Measurements from ENCODE around the gene ALPK3. TPM values are rescaled to one million over a fixed set of nuclear protein-coding genes. Genes with fewer than 3 reads are reported as not detected.

The ALPK3 gene, protein sequence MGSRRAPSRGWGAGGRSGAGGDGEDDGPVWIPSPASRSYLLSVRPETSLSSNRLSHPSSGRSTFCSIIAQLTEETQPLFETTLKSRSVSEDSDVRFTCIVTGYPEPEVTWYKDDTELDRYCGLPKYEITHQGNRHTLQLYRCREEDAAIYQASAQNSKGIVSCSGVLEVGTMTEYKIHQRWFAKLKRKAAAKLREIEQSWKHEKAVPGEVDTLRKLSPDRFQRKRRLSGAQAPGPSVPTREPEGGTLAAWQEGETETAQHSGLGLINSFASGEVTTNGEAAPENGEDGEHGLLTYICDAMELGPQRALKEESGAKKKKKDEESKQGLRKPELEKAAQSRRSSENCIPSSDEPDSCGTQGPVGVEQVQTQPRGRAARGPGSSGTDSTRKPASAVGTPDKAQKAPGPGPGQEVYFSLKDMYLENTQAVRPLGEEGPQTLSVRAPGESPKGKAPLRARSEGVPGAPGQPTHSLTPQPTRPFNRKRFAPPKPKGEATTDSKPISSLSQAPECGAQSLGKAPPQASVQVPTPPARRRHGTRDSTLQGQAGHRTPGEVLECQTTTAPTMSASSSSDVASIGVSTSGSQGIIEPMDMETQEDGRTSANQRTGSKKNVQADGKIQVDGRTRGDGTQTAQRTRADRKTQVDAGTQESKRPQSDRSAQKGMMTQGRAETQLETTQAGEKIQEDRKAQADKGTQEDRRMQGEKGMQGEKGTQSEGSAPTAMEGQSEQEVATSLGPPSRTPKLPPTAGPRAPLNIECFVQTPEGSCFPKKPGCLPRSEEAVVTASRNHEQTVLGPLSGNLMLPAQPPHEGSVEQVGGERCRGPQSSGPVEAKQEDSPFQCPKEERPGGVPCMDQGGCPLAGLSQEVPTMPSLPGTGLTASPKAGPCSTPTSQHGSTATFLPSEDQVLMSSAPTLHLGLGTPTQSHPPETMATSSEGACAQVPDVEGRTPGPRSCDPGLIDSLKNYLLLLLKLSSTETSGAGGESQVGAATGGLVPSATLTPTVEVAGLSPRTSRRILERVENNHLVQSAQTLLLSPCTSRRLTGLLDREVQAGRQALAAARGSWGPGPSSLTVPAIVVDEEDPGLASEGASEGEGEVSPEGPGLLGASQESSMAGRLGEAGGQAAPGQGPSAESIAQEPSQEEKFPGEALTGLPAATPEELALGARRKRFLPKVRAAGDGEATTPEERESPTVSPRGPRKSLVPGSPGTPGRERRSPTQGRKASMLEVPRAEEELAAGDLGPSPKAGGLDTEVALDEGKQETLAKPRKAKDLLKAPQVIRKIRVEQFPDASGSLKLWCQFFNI (N-terminal part only)
- total RNA-seq: 15.3 and 16.9 TPM in 2 replicates

DNA sequence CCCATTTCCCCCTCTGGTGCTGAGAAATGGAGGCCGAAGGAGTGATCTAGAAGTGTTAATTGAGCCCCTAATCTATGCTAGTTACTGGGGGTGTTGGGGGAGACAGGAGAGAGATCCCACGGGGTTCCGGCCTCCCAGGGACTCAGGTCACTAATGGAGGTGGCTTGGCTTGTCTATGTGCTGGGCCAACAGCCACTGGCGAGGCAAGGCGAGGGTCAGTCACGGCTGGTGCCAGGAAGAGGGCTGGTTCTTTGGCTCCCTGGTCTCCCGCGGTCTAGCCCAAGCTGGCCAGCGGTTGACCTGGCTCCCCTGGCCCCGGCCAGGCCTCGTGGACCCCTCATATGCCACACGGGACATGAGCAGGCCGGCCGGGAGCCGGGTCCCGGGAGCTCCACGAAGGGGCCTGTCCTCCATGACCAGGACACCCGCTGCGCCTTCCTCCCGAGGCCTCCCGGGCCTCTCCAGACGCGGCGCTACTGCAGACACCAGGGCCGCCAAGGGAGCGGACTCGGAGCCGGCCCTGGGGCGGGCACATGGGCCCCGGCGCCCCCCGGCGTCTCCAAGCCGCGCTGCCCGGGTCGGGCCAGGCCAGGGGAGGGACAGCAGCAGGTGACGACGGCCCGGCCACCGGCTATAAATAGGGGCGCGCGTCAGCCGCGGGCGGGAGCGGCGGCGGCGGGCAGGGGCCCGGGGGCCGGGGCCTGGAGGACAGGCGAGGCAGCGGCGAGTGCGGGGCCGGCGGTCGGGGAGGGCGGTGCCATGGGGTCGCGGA is at the start of gene ALPK3:
Gene ALPK3 (plus strand): TSS at position 663 of the 772 bp plus-strand sequence. CDS start 97 bp downstream, at position 760.

DNA sequence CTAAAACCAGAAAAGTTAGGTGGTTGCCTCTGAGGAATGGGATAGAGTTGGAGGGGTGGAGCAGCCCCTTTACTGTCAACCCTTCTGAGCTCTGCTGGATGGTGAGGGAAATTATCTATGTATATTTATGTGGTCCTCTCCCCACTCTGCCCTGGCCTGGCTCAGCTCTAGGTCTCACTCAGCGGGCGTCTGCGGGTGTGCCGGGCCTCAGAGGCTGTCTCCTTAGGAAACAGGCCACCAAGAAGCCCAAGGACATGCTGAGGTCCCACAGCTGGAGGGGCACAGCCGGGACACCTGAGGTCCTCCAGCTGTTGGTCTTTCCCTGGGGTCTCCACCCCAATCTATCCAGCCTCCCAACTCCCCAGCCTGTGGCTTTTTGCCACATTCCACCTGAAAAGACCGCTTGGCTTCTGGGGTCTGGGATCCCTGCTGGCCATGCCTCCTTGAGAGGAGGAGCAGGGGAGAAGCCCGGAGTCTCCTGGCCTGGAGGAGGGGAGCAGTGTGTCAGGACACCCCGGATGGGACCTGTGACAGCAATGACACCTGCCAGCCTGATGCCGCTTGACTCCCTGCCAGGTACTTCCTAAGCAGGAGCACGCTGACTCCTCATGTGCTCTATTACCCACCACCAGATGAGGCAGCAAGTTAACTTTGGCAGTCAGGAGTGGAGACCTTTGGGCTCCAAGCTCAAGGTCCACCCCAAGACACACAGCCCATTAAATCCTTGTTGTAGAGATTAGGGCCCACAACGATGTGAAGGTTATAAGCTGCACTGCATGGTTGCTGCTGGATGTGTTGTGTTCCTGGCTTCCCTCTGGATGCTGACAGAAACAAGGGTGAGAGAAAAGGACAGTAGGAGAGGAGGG is 67.0 kb downstream of the ALPK3 start, which contains the start of gene SLC28A1:
Gene SLC28A1 (plus strand): TSS at position 747 of the 866 bp plus-strand sequence. CDS start 3,099 bp downstream, outside the sequence.

Other genes with a start within 250 kb of the ALPK3 start
- gene ZSCAN2, start 216.3 kb upstream of the ALPK3 start, total RNA-seq: 13.7 and 18.9 TPM in 2 replicates
- gene WDR73, start 163.1 kb upstream of the ALPK3 start, total RNA-seq: 12.2 and 21.3 TPM in 2 replicates
- 9.8 and 15.0 TPM in 2 replicates for gene NMB, start 159.2 kb upstream of the ALPK3 start, total RNA-seq
- gene SEC11A, start 101.2 kb upstream of the ALPK3 start, total RNA-seq: 108 and 113 TPM in 2 replicates
- 10.1 and 17.0 TPM in 2 replicates for gene ZNF592, start 68.8 kb upstream of the ALPK3 start, total RNA-seq
- not detected in 2 replicates for gene SLC28A1, start 67.3 kb downstream of the ALPK3 start, total RNA-seq
- gene PDE8A, start 164.5 kb downstream of the ALPK3 start, total RNA-seq: 9.3 and 11.2 TPM in 2 replicates

All from mesangial cell (primary cell).